Measurements from ENCODE around the gene S100PBP. TPM values are rescaled to one million over a fixed set of nuclear protein-coding genes. Genes with fewer than 3 reads are reported as not detected.

Gene S100PBP
- total and polyA plus RNA-seq, 9 of the 15 experiments (the other 6 are each of a cell fraction or from before 2014, with no cell fraction given), result 22.9 to 60.2 (median 32.9) TPM

GRCh38 chr1:32775640-32776337 lies 41.7 kb upstream of the S100PBP start (continued):
- TF ChIP-seq, protein P1, sequence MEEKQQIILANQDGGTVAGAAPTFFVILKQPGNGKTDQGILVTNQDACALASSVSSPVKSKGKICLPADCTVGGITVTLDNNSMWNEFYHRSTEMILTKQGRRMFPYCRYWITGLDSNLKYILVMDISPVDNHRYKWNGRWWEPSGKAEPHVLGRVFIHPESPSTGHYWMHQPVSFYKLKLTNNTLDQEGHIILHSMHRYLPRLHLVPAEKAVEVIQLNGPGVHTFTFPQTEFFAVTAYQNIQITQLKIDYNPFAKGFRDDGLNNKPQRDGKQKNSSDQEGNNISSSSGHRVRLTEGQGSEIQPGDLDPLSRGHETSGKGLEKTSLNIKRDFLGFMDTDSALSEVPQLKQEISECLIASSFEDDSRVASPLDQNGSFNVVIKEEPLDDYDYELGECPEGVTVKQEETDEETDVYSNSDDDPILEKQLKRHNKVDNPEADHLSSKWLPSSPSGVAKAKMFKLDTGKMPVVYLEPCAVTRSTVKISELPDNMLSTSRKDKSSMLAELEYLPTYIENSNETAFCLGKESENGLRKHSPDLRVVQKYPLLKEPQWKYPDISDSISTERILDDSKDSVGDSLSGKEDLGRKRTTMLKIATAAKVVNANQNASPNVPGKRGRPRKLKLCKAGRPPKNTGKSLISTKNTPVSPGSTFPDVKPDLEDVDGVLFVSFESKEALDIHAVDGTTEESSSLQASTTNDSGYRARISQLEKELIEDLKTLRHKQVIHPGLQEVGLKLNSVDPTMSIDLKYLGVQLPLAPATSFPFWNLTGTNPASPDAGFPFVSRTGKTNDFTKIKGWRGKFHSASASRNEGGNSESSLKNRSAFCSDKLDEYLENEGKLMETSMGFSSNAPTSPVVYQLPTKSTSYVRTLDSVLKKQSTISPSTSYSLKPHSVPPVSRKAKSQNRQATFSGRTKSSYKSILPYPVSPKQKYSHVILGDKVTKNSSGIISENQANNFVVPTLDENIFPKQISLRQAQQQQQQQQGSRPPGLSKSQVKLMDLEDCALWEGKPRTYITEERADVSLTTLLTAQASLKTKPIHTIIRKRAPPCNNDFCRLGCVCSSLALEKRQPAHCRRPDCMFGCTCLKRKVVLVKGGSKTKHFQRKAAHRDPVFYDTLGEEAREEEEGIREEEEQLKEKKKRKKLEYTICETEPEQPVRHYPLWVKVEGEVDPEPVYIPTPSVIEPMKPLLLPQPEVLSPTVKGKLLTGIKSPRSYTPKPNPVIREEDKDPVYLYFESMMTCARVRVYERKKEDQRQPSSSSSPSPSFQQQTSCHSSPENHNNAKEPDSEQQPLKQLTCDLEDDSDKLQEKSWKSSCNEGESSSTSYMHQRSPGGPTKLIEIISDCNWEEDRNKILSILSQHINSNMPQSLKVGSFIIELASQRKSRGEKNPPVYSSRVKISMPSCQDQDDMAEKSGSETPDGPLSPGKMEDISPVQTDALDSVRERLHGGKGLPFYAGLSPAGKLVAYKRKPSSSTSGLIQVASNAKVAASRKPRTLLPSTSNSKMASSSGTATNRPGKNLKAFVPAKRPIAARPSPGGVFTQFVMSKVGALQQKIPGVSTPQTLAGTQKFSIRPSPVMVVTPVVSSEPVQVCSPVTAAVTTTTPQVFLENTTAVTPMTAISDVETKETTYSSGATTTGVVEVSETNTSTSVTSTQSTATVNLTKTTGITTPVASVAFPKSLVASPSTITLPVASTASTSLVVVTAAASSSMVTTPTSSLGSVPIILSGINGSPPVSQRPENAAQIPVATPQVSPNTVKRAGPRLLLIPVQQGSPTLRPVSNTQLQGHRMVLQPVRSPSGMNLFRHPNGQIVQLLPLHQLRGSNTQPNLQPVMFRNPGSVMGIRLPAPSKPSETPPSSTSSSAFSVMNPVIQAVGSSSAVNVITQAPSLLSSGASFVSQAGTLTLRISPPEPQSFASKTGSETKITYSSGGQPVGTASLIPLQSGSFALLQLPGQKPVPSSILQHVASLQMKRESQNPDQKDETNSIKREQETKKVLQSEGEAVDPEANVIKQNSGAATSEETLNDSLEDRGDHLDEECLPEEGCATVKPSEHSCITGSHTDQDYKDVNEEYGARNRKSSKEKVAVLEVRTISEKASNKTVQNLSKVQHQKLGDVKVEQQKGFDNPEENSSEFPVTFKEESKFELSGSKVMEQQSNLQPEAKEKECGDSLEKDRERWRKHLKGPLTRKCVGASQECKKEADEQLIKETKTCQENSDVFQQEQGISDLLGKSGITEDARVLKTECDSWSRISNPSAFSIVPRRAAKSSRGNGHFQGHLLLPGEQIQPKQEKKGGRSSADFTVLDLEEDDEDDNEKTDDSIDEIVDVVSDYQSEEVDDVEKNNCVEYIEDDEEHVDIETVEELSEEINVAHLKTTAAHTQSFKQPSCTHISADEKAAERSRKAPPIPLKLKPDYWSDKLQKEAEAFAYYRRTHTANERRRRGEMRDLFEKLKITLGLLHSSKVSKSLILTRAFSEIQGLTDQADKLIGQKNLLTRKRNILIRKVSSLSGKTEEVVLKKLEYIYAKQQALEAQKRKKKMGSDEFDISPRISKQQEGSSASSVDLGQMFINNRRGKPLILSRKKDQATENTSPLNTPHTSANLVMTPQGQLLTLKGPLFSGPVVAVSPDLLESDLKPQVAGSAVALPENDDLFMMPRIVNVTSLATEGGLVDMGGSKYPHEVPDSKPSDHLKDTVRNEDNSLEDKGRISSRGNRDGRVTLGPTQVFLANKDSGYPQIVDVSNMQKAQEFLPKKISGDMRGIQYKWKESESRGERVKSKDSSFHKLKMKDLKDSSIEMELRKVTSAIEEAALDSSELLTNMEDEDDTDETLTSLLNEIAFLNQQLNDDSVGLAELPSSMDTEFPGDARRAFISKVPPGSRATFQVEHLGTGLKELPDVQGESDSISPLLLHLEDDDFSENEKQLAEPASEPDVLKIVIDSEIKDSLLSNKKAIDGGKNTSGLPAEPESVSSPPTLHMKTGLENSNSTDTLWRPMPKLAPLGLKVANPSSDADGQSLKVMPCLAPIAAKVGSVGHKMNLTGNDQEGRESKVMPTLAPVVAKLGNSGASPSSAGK (IDR thresholded peaks at IDR 0.05), result no peak
- TF ChIP-seq ZNF24 (IDR thresholded peaks at IDR 0.05) (no peak), ZNF395 (CRISPR knock-in tag; IDR thresholded peaks at IDR 0.05) (no peak), NCOA2 (IDR thresholded peaks at IDR 0.05; ENCODE audit: partially characterized antibody in 2 of 2) (no peak), ZNF57 (CRISPR knock-in tag; IDR thresholded peaks at IDR 0.05) (no peak), MEIS2 (IDR thresholded peaks at IDR 0.05; ENCODE audit: partially characterized antibody) (peak; percentile 5), MTA1 (IDR thresholded peaks at IDR 0.05; ENCODE audit: borderline replicate concordance) (no peak), KDM5B (IDR thresholded peaks at IDR 0.05; ENCODE audit: insufficient replicate concordance, low read depth, low read length) (no peak)
- TF ChIP-seq, protein P2, sequence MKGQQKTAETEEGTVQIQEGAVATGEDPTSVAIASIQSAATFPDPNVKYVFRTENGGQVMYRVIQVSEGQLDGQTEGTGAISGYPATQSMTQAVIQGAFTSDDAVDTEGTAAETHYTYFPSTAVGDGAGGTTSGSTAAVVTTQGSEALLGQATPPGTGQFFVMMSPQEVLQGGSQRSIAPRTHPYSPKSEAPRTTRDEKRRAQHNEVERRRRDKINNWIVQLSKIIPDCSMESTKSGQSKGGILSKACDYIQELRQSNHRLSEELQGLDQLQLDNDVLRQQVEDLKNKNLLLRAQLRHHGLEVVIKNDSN (CRISPR knock-in tag; IDR thresholded peaks at IDR 0.05), result no peak
- TF ChIP-seq, protein P3, sequence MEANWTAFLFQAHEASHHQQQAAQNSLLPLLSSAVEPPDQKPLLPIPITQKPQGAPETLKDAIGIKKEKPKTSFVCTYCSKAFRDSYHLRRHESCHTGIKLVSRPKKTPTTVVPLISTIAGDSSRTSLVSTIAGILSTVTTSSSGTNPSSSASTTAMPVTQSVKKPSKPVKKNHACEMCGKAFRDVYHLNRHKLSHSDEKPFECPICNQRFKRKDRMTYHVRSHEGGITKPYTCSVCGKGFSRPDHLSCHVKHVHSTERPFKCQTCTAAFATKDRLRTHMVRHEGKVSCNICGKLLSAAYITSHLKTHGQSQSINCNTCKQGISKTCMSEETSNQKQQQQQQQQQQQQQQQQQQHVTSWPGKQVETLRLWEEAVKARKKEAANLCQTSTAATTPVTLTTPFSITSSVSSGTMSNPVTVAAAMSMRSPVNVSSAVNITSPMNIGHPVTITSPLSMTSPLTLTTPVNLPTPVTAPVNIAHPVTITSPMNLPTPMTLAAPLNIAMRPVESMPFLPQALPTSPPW (CRISPR knock-in tag; IDR thresholded peaks at IDR 0.05), result peak; percentile 58

Measured in K562 (cell line).